Measurements from ENCODE around the gene MPP4. TPM values are rescaled to one million over a fixed set of nuclear protein-coding genes. Genes with fewer than 3 reads are reported as not detected.

The MPP4 gene
- total RNA-seq, 1 experiment from 2014 or later, result not detected

DNA sequence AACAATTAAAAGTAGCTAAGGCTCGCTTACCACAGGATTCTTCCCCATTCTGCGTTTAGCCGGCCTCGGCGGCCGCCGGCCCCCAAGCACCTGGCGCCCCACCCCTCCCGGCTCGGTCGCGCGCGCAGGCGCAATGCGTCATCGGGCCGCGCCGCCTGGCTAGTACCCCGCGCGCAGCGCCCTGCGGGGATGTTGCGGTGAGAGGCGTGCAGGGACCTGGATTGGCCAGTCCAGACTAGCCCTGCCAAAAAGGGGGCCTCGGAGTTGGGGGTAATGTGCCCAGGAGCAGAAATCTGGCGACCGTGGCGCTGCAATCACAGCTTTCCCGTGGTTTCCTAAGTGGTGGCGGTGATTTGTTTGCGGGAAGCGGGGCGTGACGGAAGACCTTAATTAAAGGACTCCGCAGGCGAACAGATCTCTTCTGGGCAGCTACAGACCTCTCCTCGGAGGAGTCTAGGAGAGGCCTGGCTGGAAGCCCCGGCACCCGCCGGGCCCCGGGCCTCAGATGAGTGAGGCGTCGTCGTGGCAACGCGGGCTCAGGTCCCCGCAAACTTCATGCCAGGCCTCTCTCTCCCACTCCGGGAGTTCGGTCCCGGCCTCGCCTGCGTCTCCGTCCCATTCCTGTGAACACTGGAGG, 55.7 kb downstream of the MPP4 start (continued):
- TF ChIP-seq ZNF138 (CRISPR knock-in tag; conservative IDR thresholded peaks at IDR 0.05) (no peak), ESRRA (CRISPR knock-in tag; IDR thresholded peaks at IDR 0.05; ENCODE audit: borderline replicate concordance) (no peak), SOX15 (CRISPR knock-in tag; IDR thresholded peaks at IDR 0.05) (no peak), ATF2 (CRISPR knock-in tag; IDR thresholded peaks at IDR 0.05; ENCODE audit: borderline replicate concordance, low read depth) (no peak), ETV6 (CRISPR knock-in tag; IDR thresholded peaks at IDR 0.05) (peak; percentile 64; the same call in 1 of the 2 replicates), ZNF121 (CRISPR knock-in tag; IDR thresholded peaks at IDR 0.05) (no peak), NFATC4 (CRISPR knock-in tag; IDR thresholded peaks at IDR 0.05) (no peak), ZSCAN18 (CRISPR knock-in tag; IDR thresholded peaks at IDR 0.05) (no peak), ZNF423 (CRISPR knock-in tag; IDR thresholded peaks at IDR 0.05) (no peak), JUN (CRISPR knock-in tag; IDR thresholded peaks at IDR 0.05) (no peak), ELF4 (CRISPR knock-in tag; IDR thresholded peaks at IDR 0.05; ENCODE audit: low read depth) (no peak), CREB1 (CRISPR knock-in tag; IDR thresholded peaks at IDR 0.05) (no peak), NFYB (CRISPR knock-in tag; conservative IDR thresholded peaks at IDR 0.05; ENCODE audit: low read depth) (no peak; the same call in 1 of the 2 replicates), ZMAT4 (CRISPR knock-in tag; IDR thresholded peaks at IDR 0.05) (no peak), NR3C1 (CRISPR knock-in tag; conservative IDR thresholded peaks at IDR 0.05; ENCODE audit: low read depth) (no peak), MAX (CRISPR knock-in tag; IDR thresholded peaks at IDR 0.05) (peak; percentile 84; the same call in 1 of the 2 replicates)
- TF ChIP-seq, protein P1, sequence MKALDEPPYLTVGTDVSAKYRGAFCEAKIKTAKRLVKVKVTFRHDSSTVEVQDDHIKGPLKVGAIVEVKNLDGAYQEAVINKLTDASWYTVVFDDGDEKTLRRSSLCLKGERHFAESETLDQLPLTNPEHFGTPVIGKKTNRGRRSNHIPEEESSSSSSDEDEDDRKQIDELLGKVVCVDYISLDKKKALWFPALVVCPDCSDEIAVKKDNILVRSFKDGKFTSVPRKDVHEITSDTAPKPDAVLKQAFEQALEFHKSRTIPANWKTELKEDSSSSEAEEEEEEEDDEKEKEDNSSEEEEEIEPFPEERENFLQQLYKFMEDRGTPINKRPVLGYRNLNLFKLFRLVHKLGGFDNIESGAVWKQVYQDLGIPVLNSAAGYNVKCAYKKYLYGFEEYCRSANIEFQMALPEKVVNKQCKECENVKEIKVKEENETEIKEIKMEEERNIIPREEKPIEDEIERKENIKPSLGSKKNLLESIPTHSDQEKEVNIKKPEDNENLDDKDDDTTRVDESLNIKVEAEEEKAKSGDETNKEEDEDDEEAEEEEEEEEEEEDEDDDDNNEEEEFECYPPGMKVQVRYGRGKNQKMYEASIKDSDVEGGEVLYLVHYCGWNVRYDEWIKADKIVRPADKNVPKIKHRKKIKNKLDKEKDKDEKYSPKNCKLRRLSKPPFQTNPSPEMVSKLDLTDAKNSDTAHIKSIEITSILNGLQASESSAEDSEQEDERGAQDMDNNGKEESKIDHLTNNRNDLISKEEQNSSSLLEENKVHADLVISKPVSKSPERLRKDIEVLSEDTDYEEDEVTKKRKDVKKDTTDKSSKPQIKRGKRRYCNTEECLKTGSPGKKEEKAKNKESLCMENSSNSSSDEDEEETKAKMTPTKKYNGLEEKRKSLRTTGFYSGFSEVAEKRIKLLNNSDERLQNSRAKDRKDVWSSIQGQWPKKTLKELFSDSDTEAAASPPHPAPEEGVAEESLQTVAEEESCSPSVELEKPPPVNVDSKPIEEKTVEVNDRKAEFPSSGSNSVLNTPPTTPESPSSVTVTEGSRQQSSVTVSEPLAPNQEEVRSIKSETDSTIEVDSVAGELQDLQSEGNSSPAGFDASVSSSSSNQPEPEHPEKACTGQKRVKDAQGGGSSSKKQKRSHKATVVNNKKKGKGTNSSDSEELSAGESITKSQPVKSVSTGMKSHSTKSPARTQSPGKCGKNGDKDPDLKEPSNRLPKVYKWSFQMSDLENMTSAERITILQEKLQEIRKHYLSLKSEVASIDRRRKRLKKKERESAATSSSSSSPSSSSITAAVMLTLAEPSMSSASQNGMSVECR (CRISPR knock-in tag; IDR thresholded peaks at IDR 0.05; ENCODE audit: borderline replicate concordance), result peak; percentile 36; the same call in 1 of the 2 replicates
- TF ChIP-seq, protein P2, sequence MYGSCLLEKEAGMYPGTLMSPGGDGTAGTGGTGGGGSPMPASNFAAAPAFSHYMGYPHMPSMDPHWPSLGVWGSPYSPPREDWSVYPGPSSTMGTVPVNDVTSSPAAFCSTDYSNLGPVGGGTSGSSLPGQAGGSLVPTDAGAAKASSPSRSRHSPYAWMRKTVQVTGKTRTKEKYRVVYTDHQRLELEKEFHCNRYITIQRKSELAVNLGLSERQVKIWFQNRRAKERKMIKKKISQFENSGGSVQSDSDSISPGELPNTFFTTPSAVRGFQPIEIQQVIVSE (CRISPR knock-in tag; IDR thresholded peaks at IDR 0.05; ENCODE audit: borderline replicate concordance), result no peak
- TF ChIP-seq, protein P3, sequence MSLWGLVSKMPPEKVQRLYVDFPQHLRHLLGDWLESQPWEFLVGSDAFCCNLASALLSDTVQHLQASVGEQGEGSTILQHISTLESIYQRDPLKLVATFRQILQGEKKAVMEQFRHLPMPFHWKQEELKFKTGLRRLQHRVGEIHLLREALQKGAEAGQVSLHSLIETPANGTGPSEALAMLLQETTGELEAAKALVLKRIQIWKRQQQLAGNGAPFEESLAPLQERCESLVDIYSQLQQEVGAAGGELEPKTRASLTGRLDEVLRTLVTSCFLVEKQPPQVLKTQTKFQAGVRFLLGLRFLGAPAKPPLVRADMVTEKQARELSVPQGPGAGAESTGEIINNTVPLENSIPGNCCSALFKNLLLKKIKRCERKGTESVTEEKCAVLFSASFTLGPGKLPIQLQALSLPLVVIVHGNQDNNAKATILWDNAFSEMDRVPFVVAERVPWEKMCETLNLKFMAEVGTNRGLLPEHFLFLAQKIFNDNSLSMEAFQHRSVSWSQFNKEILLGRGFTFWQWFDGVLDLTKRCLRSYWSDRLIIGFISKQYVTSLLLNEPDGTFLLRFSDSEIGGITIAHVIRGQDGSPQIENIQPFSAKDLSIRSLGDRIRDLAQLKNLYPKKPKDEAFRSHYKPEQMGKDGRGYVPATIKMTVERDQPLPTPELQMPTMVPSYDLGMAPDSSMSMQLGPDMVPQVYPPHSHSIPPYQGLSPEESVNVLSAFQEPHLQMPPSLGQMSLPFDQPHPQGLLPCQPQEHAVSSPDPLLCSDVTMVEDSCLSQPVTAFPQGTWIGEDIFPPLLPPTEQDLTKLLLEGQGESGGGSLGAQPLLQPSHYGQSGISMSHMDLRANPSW (CRISPR knock-in tag; conservative IDR thresholded peaks at IDR 0.05; ENCODE audit: low read depth), result no peak
- TF ChIP-seq, protein P4, sequence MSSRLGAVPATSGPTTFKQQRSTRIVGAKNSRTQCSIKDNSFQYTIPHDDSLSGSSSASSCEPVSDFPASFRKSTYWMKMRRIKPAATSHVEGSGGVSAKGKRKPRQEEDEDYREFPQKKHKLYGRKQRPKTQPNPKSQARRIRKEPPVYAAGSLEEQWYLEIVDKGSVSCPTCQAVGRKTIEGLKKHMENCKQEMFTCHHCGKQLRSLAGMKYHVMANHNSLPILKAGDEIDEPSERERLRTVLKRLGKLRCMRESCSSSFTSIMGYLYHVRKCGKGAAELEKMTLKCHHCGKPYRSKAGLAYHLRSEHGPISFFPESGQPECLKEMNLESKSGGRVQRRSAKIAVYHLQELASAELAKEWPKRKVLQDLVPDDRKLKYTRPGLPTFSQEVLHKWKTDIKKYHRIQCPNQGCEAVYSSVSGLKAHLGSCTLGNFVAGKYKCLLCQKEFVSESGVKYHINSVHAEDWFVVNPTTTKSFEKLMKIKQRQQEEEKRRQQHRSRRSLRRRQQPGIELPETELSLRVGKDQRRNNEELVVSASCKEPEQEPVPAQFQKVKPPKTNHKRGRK (CRISPR knock-in tag; IDR thresholded peaks at IDR 0.05; ENCODE audit: borderline replicate concordance), result no peak
- TF ChIP-seq, protein P5, sequence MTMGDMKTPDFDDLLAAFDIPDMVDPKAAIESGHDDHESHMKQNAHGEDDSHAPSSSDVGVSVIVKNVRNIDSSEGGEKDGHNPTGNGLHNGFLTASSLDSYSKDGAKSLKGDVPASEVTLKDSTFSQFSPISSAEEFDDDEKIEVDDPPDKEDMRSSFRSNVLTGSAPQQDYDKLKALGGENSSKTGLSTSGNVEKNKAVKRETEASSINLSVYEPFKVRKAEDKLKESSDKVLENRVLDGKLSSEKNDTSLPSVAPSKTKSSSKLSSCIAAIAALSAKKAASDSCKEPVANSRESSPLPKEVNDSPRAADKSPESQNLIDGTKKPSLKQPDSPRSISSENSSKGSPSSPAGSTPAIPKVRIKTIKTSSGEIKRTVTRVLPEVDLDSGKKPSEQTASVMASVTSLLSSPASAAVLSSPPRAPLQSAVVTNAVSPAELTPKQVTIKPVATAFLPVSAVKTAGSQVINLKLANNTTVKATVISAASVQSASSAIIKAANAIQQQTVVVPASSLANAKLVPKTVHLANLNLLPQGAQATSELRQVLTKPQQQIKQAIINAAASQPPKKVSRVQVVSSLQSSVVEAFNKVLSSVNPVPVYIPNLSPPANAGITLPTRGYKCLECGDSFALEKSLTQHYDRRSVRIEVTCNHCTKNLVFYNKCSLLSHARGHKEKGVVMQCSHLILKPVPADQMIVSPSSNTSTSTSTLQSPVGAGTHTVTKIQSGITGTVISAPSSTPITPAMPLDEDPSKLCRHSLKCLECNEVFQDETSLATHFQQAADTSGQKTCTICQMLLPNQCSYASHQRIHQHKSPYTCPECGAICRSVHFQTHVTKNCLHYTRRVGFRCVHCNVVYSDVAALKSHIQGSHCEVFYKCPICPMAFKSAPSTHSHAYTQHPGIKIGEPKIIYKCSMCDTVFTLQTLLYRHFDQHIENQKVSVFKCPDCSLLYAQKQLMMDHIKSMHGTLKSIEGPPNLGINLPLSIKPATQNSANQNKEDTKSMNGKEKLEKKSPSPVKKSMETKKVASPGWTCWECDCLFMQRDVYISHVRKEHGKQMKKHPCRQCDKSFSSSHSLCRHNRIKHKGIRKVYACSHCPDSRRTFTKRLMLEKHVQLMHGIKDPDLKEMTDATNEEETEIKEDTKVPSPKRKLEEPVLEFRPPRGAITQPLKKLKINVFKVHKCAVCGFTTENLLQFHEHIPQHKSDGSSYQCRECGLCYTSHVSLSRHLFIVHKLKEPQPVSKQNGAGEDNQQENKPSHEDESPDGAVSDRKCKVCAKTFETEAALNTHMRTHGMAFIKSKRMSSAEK (CRISPR knock-in tag; IDR thresholded peaks at IDR 0.05; ENCODE audit: borderline replicate concordance), result no peak

Measured in WTC11 (cell line).